Skin epidermis (tissue), 12 donors: ENCODE data around the gene SCRG1.

ENCODE experiments used
- H3K27ac ChIP-seq, 21 experiments: fragments of 200-600 bp; sonication (generic) in 11 of 21; one replicate each; pipeline ENCODE4 v1.5.0; 2020; ENCODE audit warnings: mild to moderate bottlenecking in 3 of 21, inconsistent platforms in 2 of 21, moderate library complexity in 2 of 21
- H3K4me3 ChIP-seq, 7 experiments: fragments of 200-600 bp; sonication (generic) in 2 of 7; one replicate each; pipeline ENCODE4 v1.5.0; 2020; ENCODE audit warnings: inconsistent platforms in 2 of 7, mild to moderate bottlenecking in 2 of 7, moderate library complexity in 1 of 7

Gene SCRG1

DNA sequence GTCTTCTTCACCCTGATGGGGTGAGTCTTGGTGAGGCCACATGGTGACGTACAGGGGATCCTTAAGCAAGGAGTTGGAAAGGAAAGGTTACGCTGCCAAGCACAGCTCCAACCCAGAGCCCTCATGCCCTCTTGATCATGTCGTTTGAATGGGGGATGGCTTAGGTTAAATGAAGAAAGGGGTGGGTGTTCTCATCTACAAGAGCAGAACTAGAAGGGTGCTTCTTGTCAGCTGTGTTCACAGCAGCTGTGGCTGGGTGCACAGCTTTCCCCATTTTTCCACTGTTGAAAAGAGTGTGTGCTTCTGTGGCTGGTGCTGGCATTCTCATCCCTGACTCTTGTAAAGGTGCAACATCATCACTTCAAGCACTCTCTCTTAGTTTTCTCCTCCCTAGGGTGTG is 15.5 kb upstream of the SCRG1 start:
- H3K4me3 ChIP-seq: no peak overlapping the region
- no peak overlapping the region for H3K27ac ChIP-seq

DNA sequence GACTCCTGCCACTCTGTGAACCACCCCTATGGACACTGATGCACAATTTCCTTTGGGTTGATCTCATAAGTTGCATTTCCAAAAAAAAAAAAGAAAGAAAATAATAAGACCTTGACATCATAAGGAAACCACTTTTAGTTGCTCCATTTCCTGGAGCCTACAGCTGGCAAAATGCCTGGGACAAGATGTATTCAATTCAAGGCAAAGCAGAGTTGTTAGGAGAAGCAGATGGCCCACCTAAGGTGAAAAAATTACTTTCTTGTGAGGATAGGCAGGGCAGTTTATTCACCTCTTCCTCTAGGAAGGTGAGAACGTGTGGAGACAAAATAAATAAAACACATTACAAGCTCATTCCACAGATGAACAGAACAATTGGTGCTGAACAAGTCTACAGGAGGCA is 14.1 kb upstream of the SCRG1 start:
- Histone ChIP-seq H3K27ac (no peak overlapping the region), H3K4me3 (no peak overlapping the region)

DNA sequence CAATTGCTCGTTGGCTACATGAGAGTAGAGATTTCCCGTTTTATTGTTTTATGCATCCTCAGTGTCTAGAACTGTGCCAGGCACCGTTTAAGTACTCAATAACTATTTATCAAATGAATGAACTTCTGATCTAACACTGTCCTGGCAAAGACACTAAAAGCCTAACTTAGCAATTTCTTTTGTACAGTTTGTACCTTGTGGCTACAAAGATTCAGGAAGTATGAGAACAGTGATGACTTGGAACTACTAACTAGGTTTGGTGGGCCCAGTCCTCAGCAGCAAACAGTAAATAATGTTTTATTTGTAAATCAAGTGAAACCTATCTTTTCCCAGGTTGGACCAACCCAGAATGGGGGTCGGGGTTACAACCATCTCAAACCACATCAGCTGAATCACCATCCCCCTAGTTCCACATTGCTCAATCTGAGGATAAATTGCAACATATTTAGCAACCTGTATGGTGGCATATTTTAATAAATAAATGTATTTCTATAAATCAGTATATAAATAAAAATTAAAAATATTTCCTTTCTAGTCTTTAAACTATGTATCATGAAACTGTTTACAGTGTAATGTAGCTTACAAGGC is 12.3 kb upstream of the SCRG1 start:
- no peak overlapping the region for H3K4me3 ChIP-seq
- H3K27ac ChIP-seq: no peak overlapping the region

DNA sequence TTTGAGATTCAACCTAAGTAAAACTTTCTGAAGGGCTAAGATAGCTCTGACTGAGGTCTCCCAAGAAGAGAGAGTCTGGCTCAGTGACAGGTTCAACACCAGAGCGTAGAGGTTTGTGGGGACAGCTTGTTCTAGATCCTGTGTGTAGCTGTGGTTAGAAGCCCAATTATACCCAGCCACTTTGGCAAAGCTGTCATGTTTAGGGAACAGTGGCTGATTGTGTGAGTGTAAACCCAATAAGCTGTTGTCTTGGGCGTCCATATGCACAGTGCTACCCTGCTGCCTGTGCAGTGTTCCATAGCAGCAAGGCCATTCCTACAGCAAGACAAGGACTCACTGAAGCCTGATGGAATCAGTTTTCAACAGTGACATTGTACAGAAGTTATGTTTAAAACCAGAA is 11.2 kb upstream of the SCRG1 start:
- H3K27ac ChIP-seq: no peak overlapping the region

DNA sequence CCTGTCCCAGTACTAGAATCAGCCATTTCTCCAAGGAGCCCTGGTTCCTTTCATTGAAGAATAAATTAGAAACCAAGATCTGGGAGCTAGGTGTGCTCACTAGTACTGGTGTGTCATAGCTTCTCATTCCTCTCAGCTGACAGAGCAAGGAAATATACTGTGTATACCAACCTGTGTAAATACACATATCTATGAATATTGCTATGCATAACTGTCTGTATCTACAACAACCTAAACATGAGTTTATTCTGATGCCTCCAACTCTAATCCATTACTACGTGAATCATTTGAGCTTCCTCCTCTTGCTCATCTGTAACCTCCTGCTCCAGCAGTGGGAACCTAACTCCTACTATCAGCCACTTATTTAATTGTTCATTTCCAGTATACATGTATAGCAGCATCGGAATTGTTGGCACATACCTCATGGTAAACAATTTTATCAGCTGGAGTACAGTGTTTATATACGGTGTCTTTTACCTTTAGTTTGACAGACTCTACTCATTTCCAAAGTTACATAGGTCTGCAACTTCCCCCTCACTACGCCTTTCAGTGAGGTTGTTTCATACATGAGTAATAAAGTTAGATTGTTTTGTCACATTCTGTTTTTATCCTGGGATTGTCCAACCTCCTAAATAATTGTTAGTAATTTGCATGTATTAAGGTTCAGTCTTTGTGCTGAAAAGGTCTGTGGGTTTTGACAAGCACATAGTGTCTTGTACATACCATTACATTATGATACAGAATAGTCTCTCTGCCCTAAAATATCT is 7.1 kb upstream of the SCRG1 start:
- no peak overlapping the region for H3K27ac ChIP-seq
- H3K4me3 ChIP-seq: no peak overlapping the region

More for the DNA sequence above, 11.2 kb upstream of the SCRG1 start:
- no peak overlapping the region for H3K4me3 ChIP-seq

DNA sequence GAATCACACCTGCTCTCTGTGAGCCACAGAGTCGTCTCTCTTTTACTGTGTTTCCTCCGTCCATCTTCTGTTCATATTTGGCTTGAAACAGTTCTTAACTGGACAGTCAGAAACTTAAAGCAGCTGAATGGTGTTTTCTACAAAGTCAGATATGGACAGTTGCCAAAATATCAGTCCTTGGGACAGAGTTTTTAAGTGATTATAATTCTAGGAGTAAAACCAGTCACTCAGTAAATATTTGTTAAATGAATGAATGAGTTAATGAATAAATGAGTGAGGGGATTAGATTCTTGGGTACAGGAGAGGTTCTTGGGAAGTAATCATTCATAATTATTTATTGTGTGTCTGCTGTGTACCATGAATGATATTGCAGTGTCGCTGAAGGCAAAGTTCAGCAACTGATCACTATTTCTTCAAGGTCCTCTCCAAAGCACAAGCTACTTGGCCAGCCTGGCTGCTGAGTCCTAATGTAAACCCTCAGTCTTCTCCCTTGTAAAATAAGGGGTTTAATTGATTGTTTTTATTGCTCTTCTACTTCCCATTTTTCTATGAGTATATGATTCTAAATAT is 5.5 kb upstream of the SCRG1 start:
- H3K27ac ChIP-seq: no peak overlapping the region

DNA sequence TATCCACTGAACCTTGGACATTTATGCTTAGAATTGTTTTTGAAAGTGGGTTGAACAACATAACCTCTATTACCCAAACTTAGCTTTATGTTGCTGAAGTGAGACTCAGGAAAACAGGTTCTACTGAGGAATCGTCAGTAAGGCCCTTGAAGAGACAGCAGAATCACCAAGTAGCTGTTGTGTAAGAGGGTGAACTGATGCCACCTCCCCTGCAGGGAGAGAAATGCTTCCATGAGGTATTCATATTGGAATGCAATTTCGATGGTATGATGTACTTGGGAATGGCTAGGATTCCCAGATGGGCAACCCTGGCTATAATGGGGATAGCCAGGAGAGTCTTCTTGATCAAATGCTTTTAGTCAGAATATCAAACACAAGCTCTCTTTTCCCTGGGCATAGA is 4.1 kb upstream of the SCRG1 start:
- Histone ChIP-seq H3K4me3 (no peak overlapping the region), H3K27ac (no peak overlapping the region)

More for the DNA sequence above, 5.5 kb upstream of the SCRG1 start:
- H3K4me3 ChIP-seq: no peak overlapping the region

DNA sequence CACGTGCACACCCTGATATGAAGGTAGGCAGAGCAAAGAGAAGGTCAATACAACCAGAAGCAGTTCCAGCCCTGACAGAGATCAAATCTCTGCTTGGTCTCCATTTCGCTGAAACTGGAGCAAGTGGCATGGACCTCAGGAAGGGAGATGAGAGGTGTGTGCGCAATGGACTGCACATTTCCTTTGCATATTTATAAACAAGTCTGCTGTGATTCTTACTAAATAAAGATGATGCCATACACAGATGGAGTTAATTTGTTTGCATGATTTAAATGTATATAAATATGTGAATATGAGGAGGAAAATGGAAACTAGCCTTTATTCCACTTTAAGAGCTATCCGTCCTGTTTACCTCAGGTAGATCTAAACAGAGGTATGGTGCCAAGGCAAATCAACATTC is 2.1 kb upstream of the SCRG1 start:
- no peak overlapping the region for H3K4me3 ChIP-seq
- H3K27ac ChIP-seq: no peak overlapping the region

DNA sequence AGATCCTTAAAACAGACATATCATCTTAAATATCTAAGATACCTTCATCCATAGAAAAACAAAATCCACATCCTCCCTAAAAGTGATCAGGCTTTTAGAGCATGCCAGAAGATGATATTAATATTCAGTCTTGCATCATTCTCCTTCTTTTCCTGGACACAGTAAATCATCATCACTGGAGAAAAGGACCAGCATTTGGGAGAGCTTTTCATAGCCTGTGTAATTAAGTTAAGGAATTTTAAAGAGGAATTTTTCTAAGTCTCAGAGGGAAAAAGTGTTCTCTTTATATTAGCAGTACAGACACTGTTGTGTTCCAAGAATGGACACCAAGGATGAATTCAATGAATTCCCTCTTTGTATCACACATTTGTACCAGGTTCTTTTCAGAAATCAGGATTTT is 696 bp downstream of the SCRG1 start:
- Histone ChIP-seq H3K27ac (no peak overlapping the region), H3K4me3 (no peak overlapping the region)

DNA sequence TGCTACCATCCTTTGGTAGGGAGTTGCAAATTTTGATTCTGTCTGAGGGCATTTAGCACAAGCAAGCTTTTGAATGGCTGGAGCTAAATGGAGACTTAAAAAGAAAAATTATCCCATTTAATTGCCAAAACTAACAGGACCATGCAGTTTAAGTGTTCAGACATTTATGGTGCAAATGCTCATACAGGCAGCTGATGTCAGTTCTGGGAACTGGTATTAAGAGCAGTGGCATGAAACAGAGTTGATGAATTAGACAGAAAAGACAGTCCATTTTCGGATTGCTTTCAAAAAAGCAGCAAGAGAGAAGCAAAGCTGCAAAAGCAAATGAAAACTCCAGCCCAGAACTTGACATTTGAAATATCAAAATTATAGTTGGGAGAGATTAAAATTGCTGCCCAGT is 1.3 kb downstream of the SCRG1 start:
- no peak overlapping the region for H3K4me3 ChIP-seq
- no peak overlapping the region for H3K27ac ChIP-seq

DNA sequence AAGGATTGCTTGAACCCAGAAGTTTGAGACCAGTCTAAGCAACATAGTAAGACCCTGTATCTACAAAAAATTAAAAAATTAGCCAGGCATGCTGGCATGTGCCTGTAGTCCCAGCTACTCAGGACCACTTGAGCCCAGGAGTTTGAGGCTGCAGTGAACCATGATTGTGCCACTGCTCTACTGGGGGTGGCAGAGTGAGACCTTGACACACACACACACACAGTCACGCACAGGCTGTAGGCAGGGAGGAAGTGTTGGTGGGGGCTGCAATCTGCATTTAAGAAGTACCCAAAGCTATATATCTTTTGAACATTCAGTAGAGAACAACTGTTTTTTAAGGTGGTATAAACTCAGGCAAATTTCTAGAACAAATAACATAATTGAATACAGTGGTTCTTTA is 7.2 kb downstream of the SCRG1 start:
- Histone ChIP-seq H3K27ac (no peak overlapping the region), H3K4me3 (no peak overlapping the region)

DNA sequence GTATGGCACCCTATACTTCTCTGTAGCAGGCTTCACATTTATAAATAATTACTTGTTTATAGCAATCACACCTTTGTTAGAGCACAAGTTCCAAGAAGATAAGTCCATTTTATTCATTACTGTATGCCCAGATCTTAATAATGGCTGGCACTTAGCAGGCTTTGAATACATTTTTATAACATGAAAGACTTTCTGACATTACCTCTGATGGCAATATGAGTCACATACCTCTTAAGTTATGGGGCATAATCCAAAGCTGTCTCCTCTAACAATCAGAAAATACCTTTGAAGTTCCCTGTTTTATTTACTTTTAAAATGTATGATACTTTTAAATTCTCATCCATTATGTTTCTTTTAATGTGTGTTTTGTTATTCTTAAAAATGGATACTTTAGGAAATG is 12.2 kb downstream of the SCRG1 start:
- Histone ChIP-seq H3K27ac (no peak overlapping the region), H3K4me3 (no peak overlapping the region)

DNA sequence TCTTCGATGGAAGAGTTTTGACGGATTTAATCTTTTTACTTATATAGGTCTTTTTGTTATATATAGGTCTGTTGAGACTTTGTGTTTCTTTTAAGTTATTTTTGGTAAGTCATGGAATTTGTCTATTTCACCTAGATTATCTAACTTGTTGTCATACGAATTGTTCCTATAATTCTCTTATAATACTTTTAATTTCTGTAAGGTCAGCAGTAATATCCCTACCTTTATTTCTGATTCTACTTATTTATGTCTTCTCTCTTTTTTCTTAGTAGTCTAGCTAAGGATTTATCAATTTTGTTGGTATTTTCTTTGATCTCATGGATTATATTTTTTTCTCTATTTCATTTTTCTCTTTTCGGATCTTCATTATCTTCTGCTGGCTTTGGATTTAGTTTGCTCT is 16.6 kb downstream of the SCRG1 start:
- no peak overlapping the region for H3K27ac ChIP-seq
- H3K4me3 ChIP-seq: no peak overlapping the region

DNA sequence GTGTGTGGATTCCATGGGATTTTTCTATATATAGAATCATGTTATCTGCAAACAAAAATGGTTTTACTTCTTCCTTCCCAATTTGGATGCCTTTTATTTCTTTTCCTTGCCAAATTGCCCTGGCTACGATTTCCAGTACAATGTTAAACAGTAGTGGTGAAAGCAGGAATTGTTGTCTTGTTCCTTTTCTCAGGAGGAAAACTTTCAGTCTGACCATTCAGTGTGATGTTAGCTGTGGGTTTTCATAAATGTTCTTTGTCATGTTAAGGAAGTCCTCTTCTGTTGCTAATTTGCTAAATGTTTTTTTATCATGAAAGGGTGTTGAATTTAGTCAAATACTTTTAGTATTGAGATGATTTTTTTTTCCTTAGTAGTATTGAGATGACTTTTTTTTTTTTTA is 17.3 kb downstream of the SCRG1 start:
- no peak overlapping the region for H3K27ac ChIP-seq
- H3K4me3 ChIP-seq: no peak overlapping the region

DNA sequence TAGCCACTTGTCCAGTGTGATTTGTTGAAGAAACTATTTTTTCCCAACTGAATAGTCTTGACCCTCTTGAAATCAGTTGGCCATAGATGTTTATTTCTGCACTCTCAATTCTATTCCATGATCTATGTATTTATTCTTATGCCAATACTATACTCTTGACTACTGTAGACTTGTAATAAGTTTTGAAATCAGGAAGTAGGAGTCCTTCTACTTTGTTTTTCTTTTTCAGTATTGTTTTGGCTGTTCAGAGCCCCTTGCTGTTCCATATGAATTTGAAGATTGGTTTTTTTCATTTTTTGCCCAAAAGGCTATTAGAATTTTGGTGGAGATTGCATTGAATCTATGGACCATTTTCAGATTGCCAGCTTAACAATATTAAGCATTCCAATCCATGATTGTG is 17.9 kb downstream of the SCRG1 start:
- Histone ChIP-seq H3K4me3 (no peak overlapping the region), H3K27ac (no peak overlapping the region)

DNA sequence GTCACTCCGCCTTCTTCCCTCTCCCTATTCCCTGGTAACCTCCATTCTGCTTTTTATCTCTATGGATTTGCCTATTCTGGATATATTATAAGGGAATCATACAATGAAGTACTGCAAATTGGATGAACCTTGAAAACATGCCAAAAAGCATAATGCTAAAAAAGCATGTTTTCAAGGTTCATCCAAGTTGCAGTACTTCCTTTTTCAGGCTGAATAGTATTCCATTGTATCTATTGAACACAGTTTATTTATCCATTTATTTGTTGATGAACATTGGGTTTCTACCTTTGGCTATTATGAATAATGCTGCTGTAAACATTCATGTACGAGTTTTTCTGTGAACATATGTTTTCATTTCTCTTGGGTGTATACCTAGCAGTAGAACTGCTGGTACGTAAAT is 19.0 kb downstream of the SCRG1 start:
- H3K27ac ChIP-seq: no peak overlapping the region
- H3K4me3 ChIP-seq: no peak overlapping the region

DNA sequence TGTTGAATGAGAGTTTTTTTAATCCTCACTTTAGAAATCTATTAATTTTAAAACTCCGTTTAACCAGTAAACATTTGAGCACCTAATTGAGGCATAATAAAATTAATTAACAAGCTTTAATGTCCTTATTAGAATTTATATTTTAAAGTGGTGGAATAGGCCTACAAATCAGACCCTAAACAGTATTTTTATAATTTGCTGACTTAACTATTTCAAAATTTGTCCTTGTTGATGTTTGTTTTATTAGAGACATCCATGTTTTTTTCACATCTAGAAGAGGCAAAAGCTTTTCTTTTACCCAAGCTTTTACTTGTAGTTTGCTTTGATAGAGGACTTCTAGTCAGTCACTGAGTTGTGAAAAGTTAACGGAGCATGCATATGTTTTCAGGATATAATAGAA is 24.3 kb downstream of the SCRG1 start:
- Histone ChIP-seq H3K27ac (no peak overlapping the region), H3K4me3 (no peak overlapping the region)

DNA sequence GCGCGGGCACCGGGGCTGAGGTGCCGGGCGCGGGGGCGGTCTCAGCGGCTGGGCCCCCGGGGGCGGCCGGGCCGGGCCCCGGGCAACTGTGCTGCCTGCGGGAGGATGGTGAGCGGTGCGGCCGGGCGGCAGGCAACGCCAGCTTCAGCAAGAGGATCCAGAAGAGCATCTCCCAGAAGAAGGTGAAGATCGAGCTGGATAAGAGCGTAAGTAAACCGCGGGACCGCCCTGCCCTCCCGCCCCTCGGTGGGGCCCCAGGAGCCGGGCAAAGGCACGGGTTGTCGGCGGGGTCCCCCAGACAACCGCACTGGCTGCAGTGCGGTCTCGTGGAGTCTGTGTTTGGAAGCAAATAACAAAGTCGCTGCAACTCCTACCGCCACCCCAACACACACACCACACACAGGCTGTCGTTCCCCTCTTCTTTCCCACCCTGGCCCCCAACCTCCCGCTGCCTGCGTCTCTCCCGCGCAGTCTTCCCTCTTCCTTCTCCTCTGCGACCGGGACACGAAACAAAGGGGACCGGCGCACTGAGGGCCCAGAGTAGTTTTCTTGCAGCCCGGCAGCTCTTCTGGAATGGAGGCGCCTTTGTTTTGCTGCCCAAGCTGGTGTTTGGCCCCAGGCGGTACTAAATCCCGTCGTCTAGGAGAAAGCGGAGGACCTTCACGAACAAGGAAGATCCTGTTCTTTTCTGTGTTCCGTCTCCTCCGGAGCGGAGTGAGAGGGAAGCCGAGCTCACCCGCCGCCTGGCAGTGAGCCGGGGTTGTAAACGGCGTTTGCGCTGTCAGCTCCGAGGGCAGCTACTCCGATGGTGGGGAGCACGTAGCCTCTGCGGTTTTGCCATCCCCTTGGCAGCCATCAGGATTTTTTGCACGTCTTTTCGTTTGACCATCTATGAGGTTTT is 27.4 kb downstream of the SCRG1 start:
- Histone ChIP-seq H3K27ac (peak overlapping the region; percentile 56 to 93 (median 88)), H3K4me3 (peak overlapping the region; percentile 62 to 91 (median 75))

DNA sequence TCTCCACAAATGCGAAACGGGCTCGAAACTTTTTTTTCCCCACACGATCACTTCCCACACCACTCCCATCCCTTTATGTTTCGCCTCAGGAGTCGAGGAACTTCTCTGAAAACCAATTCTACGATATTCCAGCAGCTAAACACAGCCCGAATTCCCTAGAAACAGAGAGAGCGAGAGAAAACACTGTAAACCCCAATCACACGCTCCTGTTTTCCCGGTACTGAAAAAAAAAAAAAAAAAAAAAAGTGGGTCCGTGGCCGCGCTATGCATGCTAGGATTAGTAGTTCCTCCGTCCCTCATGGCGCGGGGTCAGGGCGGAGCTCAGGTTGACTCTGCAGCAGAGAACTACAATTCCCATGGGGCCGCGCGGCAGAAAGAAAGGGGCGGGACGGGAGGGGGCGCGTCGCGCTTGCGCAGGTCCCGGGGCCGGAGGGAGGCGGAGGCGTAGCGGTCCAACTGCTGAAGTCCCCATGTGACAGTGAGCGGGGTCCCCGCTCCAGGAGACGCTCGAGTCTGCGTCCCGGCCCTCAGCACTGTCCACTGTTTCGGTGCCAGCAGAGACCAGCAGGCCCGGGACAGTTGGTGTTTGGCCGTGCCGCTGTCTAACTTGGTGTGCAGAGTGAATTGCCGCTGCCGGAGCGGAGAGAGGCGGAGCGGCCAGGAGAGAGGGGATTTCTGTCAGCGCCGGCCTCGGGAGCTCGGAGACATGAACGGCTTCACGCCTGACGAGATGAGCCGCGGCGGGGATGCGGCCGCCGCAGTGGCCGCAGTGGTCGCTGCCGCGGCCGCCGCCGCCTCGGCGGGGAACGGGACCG is 28.2 kb downstream of the SCRG1 start, which contains the start of gene SAP30:
TSS of gene SAP30 (plus strand) at position 478 of the 815 bp plus-strand sequence. CDS start at position 707, 229 bp downstream.
- Histone ChIP-seq H3K27ac (peak within 1 kb of the TSS; percentile 74 to 94 (median 91)), H3K4me3 (peak within 1 kb of the TSS; percentile 62 to 91 (median 75))

DNA sequence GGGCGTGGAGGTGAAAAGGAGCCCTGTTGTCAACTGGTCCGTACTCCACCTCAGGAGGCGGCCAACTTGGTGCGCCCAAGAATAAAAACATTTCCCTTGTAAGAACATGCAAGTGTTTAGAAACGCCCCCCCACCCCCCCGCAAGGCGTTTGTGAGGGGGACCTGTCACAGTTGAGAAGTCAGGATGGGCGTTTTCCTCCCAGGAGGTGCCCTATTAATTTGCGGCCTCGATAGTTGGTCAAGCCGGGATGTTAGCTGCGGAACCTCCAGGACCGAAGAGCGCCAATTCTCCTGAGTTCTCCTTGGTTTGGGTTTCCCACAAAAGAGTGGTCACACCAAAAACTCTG is 28.8 kb downstream of the SCRG1 start:
- Histone ChIP-seq H3K4me3 (peak overlapping the region; percentile 62 to 91 (median 75)), H3K27ac (peak overlapping the region; percentile 74 to 94 (median 91))
